HG03469 (cell line): ENCODE measurements around the gene NSD1.

Experiments
- ATAC-seq: cut with Tn5 transposase; IDR thresholded peaks from one replicate; pipeline ENCODE4 v1.9.1; 2021; ENCODE audit warnings: mild to moderate bottlenecking, moderate library complexity, moderate number of reproducible peaks; ENCODE audit not compliant: unreplicated experiment

NSD1 gene

DNA sequence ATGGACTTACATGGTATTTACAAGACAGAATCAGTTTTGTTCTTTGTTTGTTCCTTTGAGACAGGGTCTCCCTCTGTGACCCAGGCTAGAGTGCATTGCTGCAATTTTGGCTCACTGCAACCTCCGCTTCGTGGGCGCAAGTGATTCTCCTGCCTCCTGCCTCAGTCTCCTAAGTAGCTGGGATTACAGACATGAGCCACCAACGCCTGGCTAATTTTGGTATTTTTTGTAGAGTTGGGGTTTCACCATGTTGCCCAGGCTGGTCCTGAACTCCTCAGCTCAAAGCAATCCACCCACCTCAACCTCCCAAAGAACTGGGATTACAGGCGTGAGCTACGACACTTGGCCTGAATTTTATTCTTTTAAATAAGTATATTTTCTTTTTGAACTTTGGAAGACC, 142.3 kb downstream of the NSD1 start:
- ATAC-seq, result no peak

DNA sequence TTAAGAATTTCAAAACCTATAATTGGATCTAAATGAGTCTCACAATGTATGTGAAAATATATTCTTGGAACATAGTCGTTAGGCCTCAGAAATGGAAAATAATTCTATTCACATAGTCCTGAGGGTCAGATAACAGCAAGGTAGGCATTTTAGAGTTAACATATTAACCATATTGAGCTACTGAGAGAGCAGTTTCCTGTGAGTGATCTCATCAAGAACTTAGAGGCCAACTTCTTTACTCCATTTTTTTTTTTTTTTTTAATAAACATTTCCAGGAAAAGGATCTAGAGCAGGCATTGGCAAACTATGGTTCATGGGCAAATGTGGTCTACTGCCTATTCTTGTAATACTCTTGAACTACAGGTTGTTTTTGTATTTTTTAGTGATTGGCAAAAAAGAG, 143.3 kb downstream of the NSD1 start:
- ATAC-seq, result no peak

DNA sequence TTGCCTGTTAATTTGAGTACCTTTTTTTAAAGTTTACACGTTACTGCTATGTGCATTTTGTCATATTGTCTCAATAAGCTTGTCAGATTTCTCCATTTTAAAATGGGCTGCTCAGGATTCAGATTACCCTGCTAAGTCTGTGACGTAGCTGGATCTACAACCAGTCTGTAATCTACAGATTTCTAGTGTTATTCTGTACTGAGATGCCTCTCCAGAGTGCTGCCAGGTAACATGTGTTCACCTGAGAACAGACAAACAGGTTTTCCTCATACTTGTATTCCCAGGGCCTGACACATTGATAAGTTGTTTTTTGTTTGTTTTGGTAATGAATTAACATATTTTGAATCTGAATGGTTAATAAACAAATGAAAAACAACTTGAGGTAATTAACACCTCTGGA, 154.6 kb downstream of the NSD1 start:
- no peak for ATAC-seq

DNA sequence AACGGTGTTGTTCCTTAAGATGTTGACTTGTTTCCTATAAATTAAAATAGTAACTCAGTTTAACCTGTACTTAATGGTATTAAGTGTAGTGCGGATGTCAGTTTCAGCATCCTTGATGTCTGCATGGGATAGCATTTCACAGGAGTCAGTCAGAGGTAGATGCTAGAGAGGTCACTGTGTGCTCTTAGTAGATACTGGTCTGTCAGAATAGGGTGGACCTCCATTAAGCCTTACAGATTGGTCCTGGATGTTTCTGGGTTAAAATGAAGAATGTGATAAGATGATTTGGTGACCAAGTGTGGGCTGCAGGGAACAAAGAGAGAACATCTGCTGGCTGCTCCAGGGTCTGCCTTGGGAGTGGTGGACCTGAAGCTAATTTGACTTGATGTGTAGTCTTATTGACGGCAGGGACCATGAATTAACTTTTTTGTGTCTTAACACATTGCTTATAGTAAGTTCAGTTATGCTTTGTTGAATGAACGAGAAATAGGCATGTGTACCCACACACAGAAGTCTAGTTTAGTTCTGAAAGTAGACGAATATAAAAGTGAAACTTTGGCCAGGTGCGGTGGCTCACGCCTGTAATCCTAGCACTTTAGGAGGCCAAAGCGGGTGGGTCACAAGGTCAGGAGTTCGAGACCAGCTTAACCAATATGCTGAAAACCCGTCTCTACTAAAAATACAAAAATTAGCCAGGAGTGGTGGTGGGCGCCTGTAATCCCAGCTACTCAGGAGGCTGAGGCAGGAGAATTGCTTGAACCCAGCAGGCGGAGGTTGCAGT, 157.4 kb downstream of the NSD1 start:
- ATAC-seq, result no peak

DNA sequence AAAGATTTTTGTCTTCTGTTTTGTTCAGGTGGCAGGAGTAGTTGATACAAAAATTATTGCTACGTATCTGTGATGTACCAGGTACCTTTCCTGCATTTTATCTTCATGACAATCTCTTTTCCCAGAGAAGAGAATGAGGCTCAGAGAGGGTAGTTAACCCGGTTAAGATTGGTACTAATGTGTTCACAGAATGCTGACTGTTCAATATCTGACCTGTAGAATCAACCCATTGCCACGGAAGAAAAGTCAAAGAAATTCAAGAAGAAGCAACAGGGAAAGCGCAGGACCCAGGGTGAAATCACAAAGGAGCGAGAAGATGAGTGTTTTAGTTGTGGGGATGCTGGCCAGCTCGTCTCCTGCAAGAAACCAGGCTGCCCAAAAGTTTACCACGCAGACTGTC, 158.2 kb downstream of the NSD1 start:
- no peak for ATAC-seq

DNA sequence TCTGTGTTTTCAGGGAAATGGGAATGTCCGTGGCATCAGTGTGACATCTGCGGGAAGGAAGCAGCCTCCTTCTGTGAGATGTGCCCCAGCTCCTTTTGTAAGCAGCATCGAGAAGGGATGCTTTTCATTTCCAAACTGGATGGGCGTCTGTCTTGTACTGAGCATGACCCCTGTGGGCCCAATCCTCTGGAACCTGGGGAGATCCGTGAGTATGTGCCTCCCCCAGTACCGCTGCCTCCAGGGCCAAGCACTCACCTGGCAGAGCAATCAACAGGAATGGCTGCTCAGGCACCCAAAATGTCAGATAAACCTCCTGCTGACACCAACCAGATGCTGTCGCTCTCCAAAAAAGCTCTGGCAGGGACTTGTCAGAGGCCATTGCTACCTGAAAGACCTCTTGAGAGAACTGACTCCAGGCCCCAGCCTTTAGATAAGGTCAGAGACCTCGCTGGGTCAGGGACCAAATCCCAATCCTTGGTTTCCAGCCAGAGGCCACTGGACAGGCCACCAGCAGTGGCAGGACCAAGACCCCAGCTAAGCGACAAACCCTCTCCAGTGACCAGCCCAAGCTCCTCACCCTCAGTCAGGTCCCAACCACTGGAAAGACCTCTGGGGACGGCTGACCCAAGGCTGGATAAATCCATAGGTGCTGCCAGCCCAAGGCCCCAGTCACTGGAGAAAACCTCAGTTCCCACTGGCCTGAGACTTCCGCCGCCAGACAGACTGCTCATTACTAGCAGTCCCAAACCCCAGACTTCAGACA, 160.4 kb downstream of the NSD1 start:
- ATAC-seq, result no peak

DNA sequence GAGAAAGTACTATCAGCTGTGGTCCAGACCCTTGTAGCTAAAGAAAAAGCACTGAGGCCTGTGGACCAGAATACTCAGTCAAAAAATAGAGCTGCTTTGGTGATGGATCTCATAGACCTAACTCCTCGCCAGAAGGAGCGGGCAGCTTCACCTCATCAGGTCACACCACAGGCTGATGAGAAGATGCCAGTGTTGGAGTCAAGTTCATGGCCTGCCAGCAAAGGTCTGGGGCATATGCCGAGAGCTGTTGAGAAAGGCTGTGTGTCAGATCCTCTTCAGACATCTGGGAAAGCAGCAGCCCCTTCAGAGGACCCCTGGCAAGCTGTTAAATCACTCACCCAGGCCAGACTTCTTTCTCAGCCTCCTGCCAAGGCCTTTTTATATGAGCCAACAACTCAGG, 161.1 kb downstream of the NSD1 start:
- ATAC-seq, result no peak

DNA sequence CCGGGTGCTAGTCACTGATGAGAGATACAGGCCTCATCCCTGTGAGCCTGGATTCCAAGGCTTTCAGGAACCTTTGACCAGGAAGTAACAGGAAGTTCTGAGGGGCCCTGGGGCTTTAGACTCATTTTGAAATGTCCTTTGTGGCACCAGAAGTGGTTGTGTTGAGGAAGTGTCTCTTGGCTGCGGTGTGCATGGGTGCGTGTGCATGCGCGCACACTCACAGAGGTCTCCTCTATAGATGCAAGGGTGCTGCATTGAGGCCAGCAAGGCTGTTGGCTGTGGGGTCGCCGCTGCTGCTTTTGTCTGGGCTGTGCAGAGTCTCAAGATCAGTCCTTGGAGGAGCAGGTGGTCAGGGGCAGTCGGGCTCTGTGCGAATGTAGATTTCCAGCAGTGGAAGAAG, 162.4 kb downstream of the NSD1 start:
- ATAC-seq, result no peak

DNA sequence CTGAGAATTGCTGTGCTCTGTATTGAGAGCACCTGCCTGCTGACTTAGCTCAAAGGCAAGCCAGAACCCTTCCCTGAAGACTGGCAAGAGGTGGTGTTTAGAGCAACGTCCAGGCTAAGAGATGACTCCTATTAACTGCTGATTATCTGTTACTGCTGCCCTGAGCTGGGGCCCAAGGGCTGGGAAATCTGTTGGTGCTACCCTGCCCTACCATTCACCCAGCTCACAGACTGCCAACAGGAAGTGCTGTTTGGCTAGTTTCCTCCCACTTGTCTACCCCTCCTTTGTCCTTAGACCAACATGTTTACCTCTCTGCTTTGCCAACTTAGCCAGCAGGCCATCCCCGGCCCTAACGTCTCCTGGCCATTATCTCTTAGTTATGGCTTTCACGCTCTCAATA, 163.0 kb downstream of the NSD1 start:
- no peak for ATAC-seq

DNA sequence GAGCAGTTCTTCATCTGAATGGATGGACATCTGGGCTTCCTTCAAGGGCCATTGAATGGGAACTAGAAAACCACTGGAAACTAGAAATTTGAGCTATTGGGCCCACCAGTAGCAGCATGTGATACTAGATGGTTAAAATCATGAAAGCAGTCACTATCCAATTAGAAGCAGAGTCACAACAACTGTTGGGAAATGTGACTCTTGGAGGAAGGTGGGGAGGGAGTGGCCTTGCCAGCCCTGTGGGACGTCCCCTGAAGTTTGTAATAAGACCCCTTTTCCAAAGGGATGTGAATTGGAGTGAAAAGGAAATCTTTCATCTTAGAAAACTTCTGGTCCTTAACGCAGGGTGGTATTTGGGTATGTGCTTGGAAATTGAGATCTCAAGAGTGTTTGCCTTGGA, 164.3 kb downstream of the NSD1 start:
- ATAC-seq, result no peak

DNA sequence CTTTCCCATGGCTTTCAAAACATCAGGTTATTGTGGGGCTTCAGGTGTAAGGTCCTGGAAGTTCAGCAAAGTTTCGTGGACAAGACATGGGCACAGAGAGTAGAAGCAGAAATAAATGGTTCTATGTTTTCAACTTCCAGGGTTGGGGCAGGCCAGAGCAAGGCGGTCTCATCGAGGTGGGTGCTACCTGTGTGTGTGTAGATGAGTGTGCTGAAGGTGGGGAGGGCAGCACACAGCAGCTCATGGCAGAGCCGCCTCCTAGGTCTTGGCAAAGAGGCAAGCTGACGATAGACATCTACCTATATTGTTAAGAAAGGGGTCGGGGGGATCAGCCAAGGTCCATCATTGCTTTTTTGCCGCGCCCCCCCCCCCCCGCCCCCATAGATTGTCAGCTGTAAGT, 166.1 kb downstream of the NSD1 start:
- no peak for ATAC-seq

DNA sequence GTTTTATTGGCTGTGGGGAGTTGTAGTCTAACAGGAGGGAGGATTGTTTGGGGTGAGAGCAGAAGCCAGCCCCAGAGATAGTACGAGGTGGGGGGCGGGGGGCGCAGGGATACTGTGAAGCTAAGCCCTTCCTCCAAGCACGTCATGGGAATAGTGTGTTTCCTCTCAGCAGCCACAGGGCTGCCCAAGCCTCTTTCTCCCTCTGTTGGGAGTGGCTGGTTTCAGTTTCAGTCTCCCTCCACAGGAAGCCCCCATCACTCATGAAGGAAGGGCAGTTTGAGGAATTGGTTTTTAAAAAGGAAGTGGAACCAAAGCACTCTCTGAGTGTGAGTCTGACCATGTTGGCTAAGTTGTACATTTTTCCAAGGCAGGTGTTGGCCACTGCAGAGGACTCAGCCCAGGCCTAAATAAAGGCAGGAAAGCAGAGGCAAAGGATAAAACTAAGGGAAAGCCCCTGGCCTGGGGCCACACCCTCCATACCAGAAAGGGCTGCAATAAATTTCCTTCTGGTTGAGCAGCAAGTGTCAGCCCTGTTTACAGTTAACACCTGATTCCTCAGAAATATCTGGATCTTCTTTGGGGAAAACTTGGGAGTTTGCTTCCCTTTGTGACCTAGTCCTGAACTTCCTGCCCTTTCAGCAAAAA, 166.8 kb downstream of the NSD1 start:
- ATAC-seq, result no peak

DNA sequence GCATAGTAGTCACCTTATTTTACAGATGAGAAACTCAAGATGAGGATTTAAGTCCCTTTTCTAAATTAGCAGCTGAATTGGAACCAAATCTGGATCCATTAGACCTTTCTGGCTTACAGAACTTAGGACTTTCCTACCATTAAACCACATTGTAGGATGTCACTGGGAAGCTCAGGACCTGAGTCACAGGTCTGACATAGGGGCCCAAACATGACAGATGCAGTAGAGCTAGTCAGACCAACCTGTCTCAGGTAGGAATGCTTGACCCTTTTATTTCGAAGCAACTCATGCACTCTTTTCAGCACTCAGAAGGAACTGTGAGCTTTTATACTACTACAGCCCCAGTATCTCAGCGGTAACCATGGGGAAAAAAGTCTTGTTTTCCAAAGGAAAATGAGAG, 167.4 kb downstream of the NSD1 start:
- ATAC-seq, result no peak

DNA sequence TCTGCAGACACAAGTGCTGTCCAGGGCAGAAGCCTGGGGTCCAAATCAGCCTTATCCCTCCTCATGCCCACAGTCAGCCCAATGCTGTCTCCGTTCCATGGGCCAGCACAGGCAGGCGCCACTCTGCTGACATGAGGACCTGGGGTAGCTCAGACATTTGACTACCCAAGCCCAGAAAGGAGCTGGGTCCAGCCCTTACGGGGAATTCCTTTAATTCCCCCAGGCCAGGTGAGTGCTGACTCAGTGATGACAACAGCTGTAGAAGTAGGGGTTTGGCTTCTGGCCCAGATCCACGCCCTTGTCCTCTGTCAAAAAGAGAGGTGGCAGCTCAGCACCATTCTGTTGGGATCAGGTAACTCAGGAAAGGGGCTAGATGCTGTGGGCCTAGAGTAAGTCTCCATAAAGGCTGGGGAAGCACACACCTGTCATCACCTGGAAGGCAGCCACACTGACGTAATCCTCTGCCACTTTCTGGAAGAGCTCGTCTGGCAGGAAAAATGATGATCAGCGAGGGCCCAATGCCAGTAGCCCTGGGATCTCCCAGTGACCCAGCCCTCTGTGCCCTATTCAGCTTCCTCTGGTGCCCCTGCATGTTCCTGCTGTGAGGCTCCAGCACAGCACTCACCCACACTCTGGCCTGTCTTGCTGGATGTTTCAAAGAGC, 168.1 kb downstream of the NSD1 start:
- ATAC-seq, result no peak

DNA sequence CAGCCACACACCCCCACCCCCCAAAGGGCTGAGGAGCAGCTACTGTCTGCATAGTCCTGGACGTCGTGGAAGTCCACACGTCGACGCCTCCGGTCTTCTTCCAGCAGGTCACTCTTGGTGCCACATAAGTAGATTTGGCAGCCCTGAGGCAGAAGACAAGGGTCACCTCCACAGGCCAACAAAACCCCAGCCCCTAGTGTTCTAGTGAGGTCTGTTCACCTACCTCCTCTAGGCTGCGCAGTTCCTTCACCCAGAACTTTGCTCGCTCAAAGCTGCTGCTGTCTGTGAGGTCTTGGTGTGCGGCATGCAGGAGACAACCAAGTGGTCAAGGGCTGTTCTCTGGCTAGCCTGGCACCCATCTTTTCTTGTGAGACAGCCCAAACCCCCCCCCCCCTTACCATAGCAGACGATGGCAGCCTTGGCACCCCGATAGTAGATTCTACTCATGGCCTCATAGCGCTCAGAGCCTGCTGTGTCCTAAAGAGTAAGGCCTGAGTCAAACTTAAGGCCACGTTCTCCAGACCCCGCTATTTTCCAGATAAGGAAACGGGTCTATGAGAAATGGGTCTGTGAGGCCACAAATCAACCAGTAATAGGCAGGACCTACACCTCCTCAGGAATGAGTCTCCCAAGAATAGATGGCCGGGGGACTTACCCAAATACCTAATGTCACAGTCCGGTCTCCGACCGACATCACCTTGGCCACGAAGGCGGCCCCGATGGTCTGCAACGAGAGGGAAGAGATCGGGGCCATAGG, 169.0 kb downstream of the NSD1 start:
- no peak for ATAC-seq

DNA sequence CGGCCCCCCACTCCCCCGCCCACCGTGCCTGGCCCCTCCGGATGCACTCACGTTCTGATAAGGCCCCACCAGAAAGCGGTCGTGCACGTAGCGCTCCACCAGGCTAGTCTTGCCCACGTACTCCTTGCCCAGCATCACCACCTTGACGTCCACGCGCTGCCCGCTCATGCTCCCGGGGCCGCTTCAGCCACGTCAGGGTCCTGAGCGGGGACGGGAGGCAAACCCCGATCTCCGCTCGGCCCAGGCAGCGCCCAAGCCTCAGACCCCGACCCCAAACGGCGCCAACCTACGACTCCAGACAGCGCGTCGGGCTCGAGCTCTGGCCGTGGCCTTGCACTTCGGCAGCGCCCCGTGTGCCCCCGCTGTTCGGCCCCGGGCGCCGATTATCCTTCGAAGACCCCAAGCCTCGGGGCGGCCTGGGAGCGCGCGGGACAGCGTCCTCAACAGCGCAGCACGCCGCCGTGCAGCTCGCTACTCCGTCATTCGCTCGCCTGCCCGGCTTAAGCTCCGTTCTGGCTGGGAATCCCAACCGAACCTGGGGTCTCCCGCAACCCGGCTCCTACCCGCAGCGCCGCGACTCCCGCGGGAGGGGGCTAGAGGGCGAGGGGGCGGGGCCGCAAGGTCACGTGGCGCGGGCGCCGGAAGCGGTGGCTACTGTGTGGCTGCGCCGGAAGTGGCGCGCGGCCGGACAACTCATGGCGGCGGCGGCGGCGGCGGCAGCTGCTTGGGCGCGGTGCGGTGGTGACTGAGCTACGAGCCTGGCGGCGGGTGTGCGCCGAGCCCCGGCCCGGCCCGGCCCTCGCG, 169.8 kb downstream of the NSD1 start, which contains the start of the genes PRELID1 and RAB24:
TSS of gene PRELID1 (plus strand) at position 679 of the 804 bp plus-strand sequence. CDS start 187 bp downstream, outside the sequence.
TSS of gene RAB24 (minus strand) at position 599 of the 804 bp plus-strand sequence. CDS start at position 168, 431 bp downstream.
- ATAC-seq, result peak; percentile 47

DNA sequence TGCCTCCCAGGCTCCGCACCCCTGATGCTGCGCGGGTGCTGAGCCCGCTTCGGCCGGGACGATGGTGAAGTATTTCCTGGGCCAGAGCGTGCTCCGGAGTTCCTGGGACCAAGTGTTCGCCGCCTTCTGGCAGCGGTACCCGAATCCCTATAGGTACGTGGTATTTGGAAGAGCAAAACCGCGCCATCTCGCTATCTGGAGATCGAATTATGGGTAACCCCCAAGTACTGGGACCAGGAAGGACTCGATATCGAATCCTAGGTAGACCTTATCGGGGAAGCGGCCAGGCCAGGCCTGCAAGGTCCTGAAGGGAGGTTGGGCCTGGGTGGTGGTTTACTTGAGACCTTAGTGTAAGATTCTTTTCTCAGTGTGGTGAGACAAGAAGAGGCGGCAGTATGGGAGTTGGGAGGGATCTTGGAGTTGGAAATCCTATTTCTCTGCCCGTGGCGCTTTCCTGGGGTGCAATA, 170.4 kb downstream of the NSD1 start:
- no peak for ATAC-seq

DNA sequence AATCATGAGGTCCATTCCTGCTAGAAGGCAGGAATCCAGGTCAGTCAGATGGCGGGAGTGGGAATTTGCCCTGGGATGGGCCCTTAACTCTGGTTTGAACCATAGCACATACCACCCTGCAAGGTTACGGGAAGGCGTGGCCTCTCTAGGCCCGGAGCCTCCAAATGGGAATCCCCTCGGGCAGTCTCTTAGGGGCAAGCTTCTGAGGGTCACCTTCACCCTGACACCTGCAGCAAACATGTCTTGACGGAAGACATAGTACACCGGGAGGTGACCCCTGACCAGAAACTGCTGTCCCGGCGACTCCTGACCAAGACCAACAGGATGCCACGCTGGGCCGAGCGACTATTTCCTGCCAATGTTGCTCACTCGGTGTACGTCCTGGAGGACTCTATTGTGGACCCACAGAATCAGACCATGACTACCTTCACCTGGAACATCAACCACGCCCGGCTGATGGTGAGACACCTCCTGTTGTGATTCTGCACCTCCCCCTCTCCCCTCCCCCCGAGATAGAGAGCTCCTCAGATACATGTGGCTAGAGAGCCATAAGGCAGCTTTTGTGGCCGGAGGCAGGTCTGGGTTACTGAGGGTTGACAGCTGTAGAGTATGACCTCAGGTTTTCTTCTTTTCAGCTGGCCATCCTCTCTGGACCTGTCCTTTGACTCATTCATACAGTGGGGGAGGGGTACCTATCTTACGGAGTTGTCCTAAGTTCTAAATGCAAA, 171.0 kb downstream of the NSD1 start:
- no peak for ATAC-seq
